Neuronal stem cell (in vitro differentiated cells): Measurements from ENCODE around the gene STAG2.
A peak's percentile ranks its signal among the peaks of the same experiment; 100 is the strongest.

Experiments
- DNase-seq: peaks from one replicate; pipeline ENCODE4 v3.0.0-alpha.2; 2013; ENCODE audit warnings: low spot score
- H2AFZ ChIP-seq: one replicate; pipeline ENCODE4 v1.6.1; 2013; ENCODE audit warnings: mild to moderate bottlenecking, low read length, inconsistent platforms
- H2AK5ac ChIP-seq: 2 replicates; pipeline ENCODE4 v1.6.1; 2013; ENCODE audit warnings: low read depth, mild to moderate bottlenecking, inconsistent platforms, low read length, moderate library complexity, mixed read lengths
- H2BK120ac ChIP-seq: 2 replicates; pipeline ENCODE4 v1.6.1; 2013; ENCODE audit warnings: low read depth, mild to moderate bottlenecking, inconsistent platforms, low read length, moderate library complexity, mixed read lengths
- H2BK12ac ChIP-seq: one replicate; pipeline ENCODE4 v1.6.1; 2013; ENCODE audit warnings: low read length, inconsistent platforms
- H2BK15ac ChIP-seq: 2 replicates; pipeline ENCODE4 v1.6.1; 2013; ENCODE audit warnings: mild to moderate bottlenecking, low read length, inconsistent platforms, mixed read lengths
- H2BK5ac ChIP-seq: one replicate; pipeline ENCODE4 v1.6.1; 2013; ENCODE audit warnings: inconsistent platforms, mild to moderate bottlenecking, low read length, moderate library complexity
- H3K14ac ChIP-seq: one replicate; pipeline ENCODE4 v1.6.1; 2013; ENCODE audit warnings: low read length, inconsistent platforms
- H3K18ac ChIP-seq: 2 replicates; pipeline ENCODE4 v1.6.1; 2013; ENCODE audit warnings: low read length, inconsistent platforms
- H3K23ac ChIP-seq: 2 replicates; pipeline ENCODE4 v1.6.1; 2013; ENCODE audit warnings: low read depth, mild to moderate bottlenecking, mixed read lengths, low read length, inconsistent platforms; ENCODE audit not compliant: poor library complexity
- H3K27ac ChIP-seq: replicated peaks from 3 replicates; pipeline ENCODE4 v1.5.1; 2013; ENCODE audit warnings: low read length, inconsistent platforms
- H3K27me3 ChIP-seq, 3 experiments: 2 replicates each; pipeline ENCODE4 v1.6.1; 2013; ENCODE audit warnings: low read length in 3 of 3, mild to moderate bottlenecking in 2 of 3, inconsistent platforms in 1 of 3, low read depth in 1 of 3, mixed read lengths in 1 of 3, moderate library complexity in 1 of 3; ENCODE audit not compliant: control insufficient read depth in 3 of 3, insufficient read depth in 3 of 3
- H3K36me3 ChIP-seq, 2 donors: replicated peaks in 1 of 2; 2 replicates each; pipeline ENCODE4 v1.6.1; 2013; ENCODE audit warnings: low read length in 2 of 2; ENCODE audit not compliant: control insufficient read depth in 2 of 2, insufficient read depth in 2 of 2
- H3K4ac ChIP-seq: 2 replicates; pipeline ENCODE4 v1.6.1; 2013; ENCODE audit warnings: inconsistent platforms, mild to moderate bottlenecking, low read length, moderate library complexity
- H3K4me1 ChIP-seq, 2 donors: 1 replicate in 1 of 2; 2 replicates in 1 of 2; pipeline ENCODE4 v1.6.1; 2013; ENCODE audit warnings: low read length in 2 of 2, low read depth in 1 of 2; ENCODE audit not compliant: control insufficient read depth in 2 of 2, insufficient read depth in 1 of 2
- H3K4me2 ChIP-seq: one replicate; pipeline ENCODE4 v1.6.1; 2013; ENCODE audit warnings: mild to moderate bottlenecking, low read length, inconsistent platforms; ENCODE audit not compliant: insufficient read depth, poor library complexity, severe bottlenecking
- H3K4me3 ChIP-seq, 2 donors: 2 replicates each; pipeline ENCODE4 v1.5.1; 2013; ENCODE audit warnings: low read length in 2 of 2, mild to moderate bottlenecking in 2 of 2, inconsistent platforms in 1 of 2, moderate library complexity in 1 of 2
- H3K79me1 ChIP-seq: one replicate; pipeline ENCODE4 v1.6.1; 2013; ENCODE audit warnings: low read depth, mild to moderate bottlenecking, inconsistent platforms, low read length, moderate library complexity
- H3K9ac ChIP-seq: one replicate; pipeline ENCODE4 v1.6.1; 2013; ENCODE audit warnings: mild to moderate bottlenecking, low read depth, low read length, inconsistent platforms; ENCODE audit not compliant: poor library complexity
- H3K9me3 ChIP-seq, 2 donors: replicated peaks in 1 of 2; 2 replicates each; pipeline versions ENCODE3 to v1.6.1; 2013; ENCODE audit warnings: low read length in 2 of 2, mild to moderate bottlenecking in 2 of 2, inconsistent platforms in 1 of 2, low read depth in 1 of 2, mixed read lengths in 1 of 2, moderate library complexity in 1 of 2; ENCODE audit not compliant: control insufficient read depth in 2 of 2, insufficient read depth in 1 of 2
- H4K8ac ChIP-seq: one replicate; pipeline ENCODE4 v1.6.1; 2013; ENCODE audit warnings: low read depth, mild to moderate bottlenecking, inconsistent platforms, low read length, moderate library complexity
- H4K91ac ChIP-seq: one replicate; pipeline ENCODE4 v1.6.1; 2013; ENCODE audit warnings: low read length, low read depth, mild to moderate bottlenecking, inconsistent platforms; ENCODE audit not compliant: poor library complexity
- WGBS, 2 donors: extraction: QIAGEN DNeasy Blood & Tissue Kit; methylation state at CpG; one replicate each; pipeline ENCODE4 v1.1.7; 2013; ENCODE audit warnings: missing lambda C conversion rate in 2 of 2, mixed read lengths in 1 of 2; ENCODE audit not compliant: insufficient read length in 2 of 2, insufficient replicate concordance in 1 of 2; ENCODE audit errors: extremely low coverage in 2 of 2; 5-methylcytosine and 5-hydroxymethylcytosine counted together

Gene STAG2

GRCh38 chrX:124113621-124114600 is 152.4 kb downstream of the STAG2 start:
- Histone ChIP-seq H2AFZ (no peak overlapping the region), H3K14ac (no peak overlapping the region), H3K9ac (no peak overlapping the region), H2BK15ac (no peak overlapping the region), H3K27me3 (no peaks in the 10 kb centered on the region), H4K91ac (no peak overlapping the region), H3K79me1 (no peaks in the 10 kb centered on the region), H2BK12ac (no peak overlapping the region), H3K4me3 (no peak overlapping the region), H2AK5ac (no peak overlapping the region), H2BK120ac (no peak overlapping the region), H2BK5ac (no peak overlapping the region), H3K9me3 (peaks cover 0 to 5% of the 10 kb centered on the region in 2 donors), H3K18ac (peak overlapping the region; percentile 48), H3K4me2 (no peak overlapping the region), H3K27ac (no peak overlapping the region), H3K4ac (no peak overlapping the region), H3K36me3 (no peaks in the 10 kb centered on the region), H4K8ac (peak overlapping the region; percentile 43), H3K4me1 (no peaks in the 10 kb centered on the region), H3K23ac (no peak overlapping the region)
- no CpG with 5 or more reads among the region's 4 CpGs for WGBS, 2 donors
- no peak for DNase-seq

GRCh38 chrX:124117325-124117724 is 155.8 kb downstream of the STAG2 start:
- H2BK12ac ChIP-seq, result no peak overlapping the region
- no peak overlapping the region for H3K14ac ChIP-seq
- H3K4me3 ChIP-seq, result no peak overlapping the region
- no peak overlapping the region for H3K4me2 ChIP-seq
- no peaks in the 10 kb centered on the region for H3K9me3 ChIP-seq
- no peak overlapping the region for H3K27ac ChIP-seq
- no CpG with 5 or more reads among the region's 1 CpG for WGBS, 2 donors
- no peak overlapping the region for H2AK5ac ChIP-seq
- H4K91ac ChIP-seq, result no peak overlapping the region
- H3K27me3 ChIP-seq, result no peaks in the 10 kb centered on the region
- no peaks in the 10 kb centered on the region for H3K79me1 ChIP-seq
- no peaks in the 10 kb centered on the region for H3K36me3 ChIP-seq
- H2BK5ac ChIP-seq, result no peak overlapping the region
- H3K4me1 ChIP-seq, result no peaks in the 10 kb centered on the region
- no peak overlapping the region for H2BK120ac ChIP-seq
- H3K9ac ChIP-seq, result no peak overlapping the region
- no peak overlapping the region for H3K4ac ChIP-seq
- H3K18ac ChIP-seq, result no peak overlapping the region
- H2AFZ ChIP-seq, result no peak overlapping the region
- H2BK15ac ChIP-seq, result no peak overlapping the region
- no peak for DNase-seq
- no peak overlapping the region for H3K23ac ChIP-seq
- no peak overlapping the region for H4K8ac ChIP-seq

DNA sequence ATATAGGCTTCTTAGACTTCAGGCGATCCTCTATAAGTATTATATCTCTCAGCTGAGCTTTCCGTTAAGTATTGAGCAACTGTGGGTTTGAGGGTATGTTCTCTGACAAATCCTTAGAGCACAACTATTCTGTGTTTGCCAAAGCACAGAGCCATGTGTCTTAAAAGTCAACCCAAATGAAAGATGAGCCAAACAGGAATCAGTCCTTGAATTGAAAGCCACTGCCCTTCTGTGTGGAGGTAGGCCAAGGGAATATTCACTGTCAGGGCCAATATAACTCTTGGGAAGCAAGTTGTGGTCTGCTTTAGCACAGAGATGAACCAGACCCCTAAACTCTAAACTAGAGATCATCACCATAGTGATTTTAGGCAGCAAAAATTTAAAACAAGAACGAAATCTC is 164.0 kb downstream of the STAG2 start:
- no peak overlapping the region for H3K4me3 ChIP-seq
- no peak overlapping the region for H2AK5ac ChIP-seq
- H3K4me1 ChIP-seq, result no peaks in the 10 kb centered on the region
- no peak overlapping the region for H2AFZ ChIP-seq
- no peaks in the 10 kb centered on the region for H3K79me1 ChIP-seq
- no peak overlapping the region for H3K4ac ChIP-seq
- no peak overlapping the region for H3K14ac ChIP-seq
- H3K9me3 ChIP-seq, result no peaks in the 10 kb centered on the region
- H4K8ac ChIP-seq, result no peak overlapping the region
- no peak overlapping the region for H3K9ac ChIP-seq
- H3K27me3 ChIP-seq, result no peaks in the 10 kb centered on the region
- no peak overlapping the region for H3K4me2 ChIP-seq
- DNase-seq, result no peak
- no peak overlapping the region for H3K23ac ChIP-seq
- no peak overlapping the region for H2BK15ac ChIP-seq
- H4K91ac ChIP-seq, result no peak overlapping the region
- H3K36me3 ChIP-seq, result no peaks in the 10 kb centered on the region
- H2BK5ac ChIP-seq, result no peak overlapping the region
- no peak overlapping the region for H2BK120ac ChIP-seq
- H3K27ac ChIP-seq, result no peak overlapping the region
- WGBS, 2 donors, result no CpG with 5 or more reads among the region's 3 CpGs
- no peak overlapping the region for H3K18ac ChIP-seq
- no peak overlapping the region for H2BK12ac ChIP-seq

DNA sequence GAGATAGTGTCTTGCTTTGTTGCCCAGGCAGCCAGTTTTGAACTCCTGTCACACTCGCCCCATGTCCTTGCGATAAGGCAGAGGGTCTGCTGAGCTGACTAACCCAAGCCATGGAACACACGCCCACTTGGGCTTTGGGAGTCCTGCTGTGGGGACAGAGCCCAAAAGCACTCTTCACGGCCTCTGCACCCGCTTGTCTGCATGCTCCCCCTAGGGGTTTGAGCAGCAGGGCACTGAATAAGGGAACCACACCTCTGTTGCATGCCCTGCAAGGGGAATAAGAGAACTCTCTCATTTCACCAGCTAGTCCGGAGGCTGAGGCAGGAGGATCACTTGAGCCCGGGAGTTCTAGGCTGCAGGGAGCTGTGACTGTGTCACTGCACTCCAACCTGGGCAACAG is 166.0 kb downstream of the STAG2 start:
- WGBS, 2 donors, result no CpG with 5 or more reads among the region's 7 CpGs
- H3K4ac ChIP-seq, result no peak overlapping the region
- H2BK12ac ChIP-seq, result no peak overlapping the region
- peak overlapping the region; percentile 38 for H3K18ac ChIP-seq
- no peak for DNase-seq
- no peak overlapping the region for H4K8ac ChIP-seq
- H2AFZ ChIP-seq, result no peak overlapping the region
- no peaks in the 10 kb centered on the region for H3K36me3 ChIP-seq
- H2BK5ac ChIP-seq, result no peak overlapping the region
- H3K9me3 ChIP-seq, result no peaks in the 10 kb centered on the region
- no peak overlapping the region for H2BK15ac ChIP-seq
- H3K79me1 ChIP-seq, result no peaks in the 10 kb centered on the region
- H3K27me3 ChIP-seq, result no peaks in the 10 kb centered on the region
- no peak overlapping the region for H3K23ac ChIP-seq
- H2AK5ac ChIP-seq, result no peak overlapping the region
- no peaks in the 10 kb centered on the region for H3K4me1 ChIP-seq
- no peak overlapping the region for H3K14ac ChIP-seq
- no peak overlapping the region for H3K4me2 ChIP-seq
- no peak overlapping the region for H2BK120ac ChIP-seq
- no peak overlapping the region for H3K4me3 ChIP-seq
- no peak overlapping the region for H3K9ac ChIP-seq
- H3K27ac ChIP-seq, result no peak overlapping the region
- no peak overlapping the region for H4K91ac ChIP-seq
